PC-9 (cell line): Measurements from ENCODE around the gene APOC3. TPM values are rescaled to one million over a fixed set of nuclear protein-coding genes. Genes with fewer than 3 reads are reported as not detected.
"Not testable (repeated sequence)": the region's sequence is repeated elsewhere in the genome, so short reads cannot be mapped to it uniquely, and the experiment has no call there.

ENCODE experiments used
- BruUV-seq: library from RNA; stranded (reverse); fragments of 400-500 nt; replicated peaks from 2 replicates; lab custom pipeline; 2021; lab: Mats Ljungman, UMichigan
- CTCF ChIA-PET: fragments of 300-600 bp; sonication (Branson Sonifier 250); formaldehyde crosslinking; loops from one replicate; lab custom pipeline; 2022; ENCODE audit warnings: antibody characterized with exemption; lab: Charles Lee
- POLR2A ChIA-PET: fragments of 300-600 bp; sonication (Branson Sonifier 250); formaldehyde crosslinking; loops from one replicate; lab custom pipeline; 2022; ENCODE audit warnings: antibody characterized with exemption; ENCODE audit not compliant: unreplicated experiment; lab: Charles Lee
- DNase-seq, 2 experiments: peaks; one replicate each; pipeline versions ENCODE4 v3.0.0 to v3.0.0-alpha.2; 2015 to 2022; ENCODE audit warnings: mixed read lengths in 1 of 2
- H2AFZ ChIP-seq: fragments of 200-600 bp; sonication (generic); 2 replicates; pipeline ENCODE4 v1.8.1; 2017; ENCODE audit warnings: antibody characterized with exemption
- H3F3A ChIP-seq: fragments of 200-600 bp; sonication (generic); 2 replicates; pipeline ENCODE4 v1.8.1; 2017; ENCODE audit warnings: antibody characterized with exemption, mild to moderate bottlenecking, low read depth; ENCODE audit not compliant: insufficient read depth
- H3K27ac ChIP-seq: fragments of 200-600 bp; sonication (generic); 2 replicates; pipeline ENCODE4 v1.6.1; 2016; ENCODE audit warnings: mixed run types
- H3K27me3 ChIP-seq: fragments of 200-600 bp; sonication (generic); 2 replicates; pipeline ENCODE4 v1.6.1; 2016; ENCODE audit warnings: low read depth, mixed run types; ENCODE audit not compliant: insufficient read depth
- H3K36me3 ChIP-seq: fragments of 200-600 bp; sonication (generic); 2 replicates; pipeline ENCODE4 v1.6.1; 2016; ENCODE audit warnings: low read depth, mixed run types
- H3K4me1 ChIP-seq: fragments of 200-600 bp; sonication (generic); replicated peaks from 2 replicates; pipeline ENCODE4 v1.6.1; 2016; ENCODE audit warnings: mixed run types; ENCODE audit not compliant: insufficient read depth
- H3K4me2 ChIP-seq: fragments of 200-600 bp; sonication (generic); 2 replicates; pipeline ENCODE4 v1.6.1; 2017; ENCODE audit warnings: mixed run types
- H3K4me3 ChIP-seq: fragments of 200-600 bp; sonication (generic); 2 replicates; pipeline ENCODE4 v1.6.1; 2016; ENCODE audit warnings: mixed run types
- H3K79me2 ChIP-seq: fragments of 200-600 bp; sonication (generic); 2 replicates; pipeline ENCODE4 v1.6.1; 2017; ENCODE audit warnings: low read depth, mixed run types
- H3K9me2 ChIP-seq: fragments of 200-600 bp; sonication (generic); 2 replicates; pipeline ENCODE4 v1.8.1; 2017; ENCODE audit warnings: mild to moderate bottlenecking; ENCODE audit not compliant: insufficient read depth
- H3K9me3 ChIP-seq: fragments of 200-600 bp; sonication (generic); 2 replicates; pipeline ENCODE4 v1.8.1; 2016; ENCODE audit warnings: low read depth; ENCODE audit not compliant: insufficient read depth
- H4K20me1 ChIP-seq: fragments of 200-600 bp; sonication (generic); 2 replicates; pipeline ENCODE4 v1.8.1; 2017; ENCODE audit not compliant: insufficient read depth
- CTCF ChIP-seq: fragments of 200-600 bp; sonication (generic); conservative IDR thresholded peaks from 2 replicates; pipeline ENCODE4 v1.6.1; 2017; ENCODE audit warnings: mixed run types, antibody characterized with exemption, mild to moderate bottlenecking, moderate library complexity
- EZH2 ChIP-seq: fragments of 200-600 bp; sonication (generic); IDR thresholded peaks from 2 replicates; pipeline ENCODE4 v1.8.0; 2017; ENCODE audit warnings: antibody characterized with exemption, low read depth
- intact Hi-C: fragments of 100-400 bp; cut with micrococcal nuclease; formaldehyde crosslinking; loops from one replicate; pipeline ENCODE4 v1.10.0; 2022; ENCODE audit not compliant: unreplicated experiment
- total RNA-seq: library from RNA; stranded (reverse); gene quantifications from 2 replicates; pipeline ENCODE4 v1.2.3, GENCODE V29; 2021

The APOC3 gene
- total RNA-seq, 1 experiment from 2014 or later = not detected

GRCh38 chr11:116798368-116798767 is 31.3 kb upstream of the APOC3 start:
- Histone ChIP-seq H3F3A (no peaks in the 10 kb centered on the region), H3K9me3 (no peaks in the 10 kb centered on the region), H3K4me3 (no peak overlapping the region), H3K79me2 (no peaks in the 10 kb centered on the region), H4K20me1 (no peaks in the 10 kb centered on the region), H3K4me1 (0 out of 2 replicates have a peak, but pooled peaks cover 4% of the 10 kb centered on the region), H3K27ac (no peak overlapping the region), H3K9me2 (no peaks in the 10 kb centered on the region), H3K27me3 (no peaks in the 10 kb centered on the region), H3K36me3 (no peaks in the 10 kb centered on the region), H3K4me2 (no peak overlapping the region), H2AFZ (no peak overlapping the region)
- intact Hi-C loops = no loop called here
- CTCF ChIA-PET = no interaction called here
- POLR2A ChIA-PET = no interaction called here
- no TSS peak for BruUV-seq
- DNase-seq = no peak
- TF ChIP-seq CTCF (no peak), EZH2 (no peak)

DNA sequence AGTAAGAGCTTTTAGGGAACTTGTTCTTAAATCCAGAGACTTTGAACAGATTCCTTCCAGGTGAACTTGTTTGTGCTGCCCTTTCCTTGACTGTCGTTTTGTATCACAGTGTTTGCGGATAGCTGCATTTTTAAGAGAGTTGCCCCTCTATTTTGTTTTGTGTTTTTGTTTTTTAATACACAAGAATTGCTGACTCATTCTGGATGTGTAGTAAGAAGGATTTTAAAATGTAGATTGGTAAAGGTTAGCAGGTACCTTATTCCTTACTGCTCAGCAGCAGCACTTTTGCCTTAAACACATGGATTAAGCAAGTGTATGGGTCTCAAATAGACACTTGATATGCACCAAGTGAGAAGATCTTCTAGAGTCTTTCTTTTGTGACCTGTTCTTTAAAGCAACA is 29.1 kb upstream of the APOC3 start:
- Histone ChIP-seq H3K36me3 (no peaks in the 10 kb centered on the region), H3K4me2 (no peak overlapping the region), H3K4me1 (0 out of 2 replicates have a peak, but pooled peaks cover 4% of the 10 kb centered on the region), H4K20me1 (no peaks in the 10 kb centered on the region), H3K4me3 (no peak overlapping the region), H3F3A (no peaks in the 10 kb centered on the region), H3K9me3 (no peaks in the 10 kb centered on the region), H3K27me3 (no peaks in the 10 kb centered on the region), H3K79me2 (no peaks in the 10 kb centered on the region), H3K27ac (no peak overlapping the region), H2AFZ (peak overlapping the region; percentile 26), H3K9me2 (no peaks in the 10 kb centered on the region)
- no peak for DNase-seq
- TF ChIP-seq EZH2 (no peak), CTCF (no peak)
- intact Hi-C loops = no loop called here
- no TSS peak for BruUV-seq
- ChIA-PET POLR2A (no interaction called here), CTCF (no interaction called here)

DNA sequence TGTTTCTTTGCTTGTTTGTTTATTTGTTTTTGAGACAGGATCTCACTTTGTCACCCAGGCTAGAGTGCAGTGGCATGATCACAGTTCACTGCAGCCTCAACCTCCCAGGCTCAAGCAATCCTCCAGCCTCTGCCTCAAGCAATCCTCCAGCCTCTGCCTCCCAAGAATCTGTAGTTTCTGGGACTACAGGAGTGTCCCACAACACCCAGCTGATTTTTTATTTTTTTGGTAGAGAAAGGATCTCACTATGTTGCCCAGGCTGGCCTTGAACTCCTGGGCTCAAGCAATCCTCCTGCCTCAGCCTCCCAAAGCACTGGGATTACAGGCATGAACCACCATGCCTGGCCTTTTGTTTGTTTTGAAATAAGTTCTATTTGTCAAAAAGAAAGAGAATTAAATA is 28.0 kb upstream of the APOC3 start:
- H3K36me3 ChIP-seq, H3K4me3 ChIP-seq, H3K9me3 ChIP-seq, H3K27ac ChIP-seq, H3F3A ChIP-seq, H2AFZ ChIP-seq, DNase-seq, H3K4me1 ChIP-seq, H3K9me2 ChIP-seq, H3K4me2 ChIP-seq, H3K27me3 ChIP-seq, H3K79me2 ChIP-seq, BruUV-seq, intact Hi-C loops, H4K20me1 ChIP-seq: not testable (repeated sequence)
- CTCF ChIA-PET = interaction anchor here (0.7 kb wide), 1 partner anchor 40 kb away, joined by 6 read pairs; no protein-coding TSS in a partner anchor
- POLR2A ChIA-PET = interaction anchor here (0.6 kb wide), 1 partner anchor 251 kb away, joined by 3 read pairs; no protein-coding TSS in a partner anchor

- Histone ChIP-seq H3F3A (no peaks in the 10 kb centered on the region), H3K4me1 (0 out of 2 replicates have a peak, but pooled peaks cover 4% of the 10 kb centered on the region), H3K9me3 (no peaks in the 10 kb centered on the region), H3K4me2 (no peak overlapping the region), H4K20me1 (no peaks in the 10 kb centered on the region), H3K36me3 (no peaks in the 10 kb centered on the region), H3K79me2 (no peaks in the 10 kb centered on the region), H3K27me3 (no peaks in the 10 kb centered on the region), H3K9me2 (no peaks in the 10 kb centered on the region), H2AFZ (no peak overlapping the region), H3K27ac (no peak overlapping the region), H3K4me3 (no peak overlapping the region)
- TF ChIP-seq EZH2 = no peak
- TF ChIP-seq CTCF = no peak
- ChIA-PET CTCF (no interaction called here), POLR2A (no interaction called here)
- DNase-seq = no peak
- intact Hi-C loops = no loop called here
- no TSS peak for BruUV-seq
These were observed 25.7 kb upstream of the APOC3 start for GRCh38 chr11:116804001-116804400.
